Right lobe of liver (tissue), 6 donors: ENCODE results near the gene PITX3. TPM values are rescaled to one million over a fixed set of nuclear protein-coding genes. Genes with fewer than 3 reads are reported as not detected.

Source experiments
- ATAC-seq, 4 donors: fragments of 200-7000 bp; cut with Tn5 transposase; one replicate each; pipeline ENCODE4 v1.9.1; 2020; ENCODE audit warnings: mild to moderate bottlenecking in 4 of 4, moderate library complexity in 4 of 4
- DNase-seq, 3 donors: peaks; one replicate each; pipeline ENCODE4 v3.0.0-alpha.2; 2020
- H3K27ac ChIP-seq, 3 donors: fragments of 200-600 bp; one replicate each; pipeline ENCODE4 v1.8.0; 2022
- H3K27me3 ChIP-seq, 2 donors: fragments of 200-600 bp; one replicate each; pipeline ENCODE4 v1.8.0; 2022
- H3K36me3 ChIP-seq, 4 donors: fragments of 200-600 bp; sonication (generic) in 1 of 4; one replicate each; pipeline versions ENCODE4 v1.5.1 to v1.8.0; 2017 to 2022; ENCODE audit warnings: control low read depth in 1 of 4
- H3K4me1 ChIP-seq, 4 donors: fragments of 200-600 bp; sonication (generic) in 1 of 4; one replicate each; pipeline versions ENCODE4 v1.5.1 to v1.8.0; 2017 to 2022; ENCODE audit warnings: control low read depth in 1 of 4
- H3K4me3 ChIP-seq, 3 donors: fragments of 200-600 bp; one replicate each; pipeline ENCODE4 v1.8.0; 2022
- H3K9me3 ChIP-seq, 4 donors: fragments of 200-600 bp; sonication (generic) in 1 of 4; one replicate each; pipeline versions ENCODE4 v1.5.1 to v1.8.0; 2017 to 2022; ENCODE audit warnings: control low read depth in 1 of 4
- POLR2A ChIP-seq: fragments of 450-650 bp; IDR thresholded peaks from one replicate; pipeline ENCODE4 v1.6.1; 2017; ENCODE audit warnings: antibody characterized with exemption, mild to moderate bottlenecking
- WGBS: methylation state at CpG from one replicate; pipeline ENCODE4 v1.1.6; 2018; ENCODE audit warnings: low coverage, low lambda C conversion rate; ENCODE audit not compliant: insufficient coverage; ENCODE audit errors: missing lambda C conversion rate; 5-methylcytosine and 5-hydroxymethylcytosine counted together
- intact Hi-C, 2 donors: fragments of 100-400 bp; cut with DNase I; formaldehyde crosslinking; loops; one replicate each; pipeline versions ENCODE4 v1.11.2 to v1.14.1; 2022
- total RNA-seq, 6 experiments: library from RNA; depleted of rRNA in 2 of 6; stranded (reverse); fragments of >200 nt in 2 of 6; fragmentation: NEBNext Ultra II Directional in 3 of 6; extraction: Animal tissue kit (Norgen Biotek cat#: 25700) in 3 of 6; gene quantifications; one replicate each; pipeline versions ENCODE4 v1.1.0 to v1.2.4, GENCODE V29; 2016 to 2023
- TF ChIP-seq, protein P1 (sequence below), 4 donors: fragments of 200-600 bp in 3 of 4; fragments of 450-650 bp in 1 of 4; IDR thresholded peaks; one replicate each; pipeline versions ENCODE4 v1.5.1 to v1.8.0; 2016 to 2022; ENCODE audit warnings: antibody characterized with exemption in 4 of 4, mild to moderate bottlenecking in 2 of 4
- donor health status: DM: no; HTN: yes; CAD: no.
- donor health status: DM: no; HTN: no; CAD: no.
- donor health status: DM: no; HTN: no; CAD: no.
- donor health status: DM: no; HTN: yes; CAD: no.
- donor health status: DM: no; HTN: yes; CAD: no.

Gene PITX3
- total RNA-seq, 6 experiments from 2014 or later: not detected

DNA sequence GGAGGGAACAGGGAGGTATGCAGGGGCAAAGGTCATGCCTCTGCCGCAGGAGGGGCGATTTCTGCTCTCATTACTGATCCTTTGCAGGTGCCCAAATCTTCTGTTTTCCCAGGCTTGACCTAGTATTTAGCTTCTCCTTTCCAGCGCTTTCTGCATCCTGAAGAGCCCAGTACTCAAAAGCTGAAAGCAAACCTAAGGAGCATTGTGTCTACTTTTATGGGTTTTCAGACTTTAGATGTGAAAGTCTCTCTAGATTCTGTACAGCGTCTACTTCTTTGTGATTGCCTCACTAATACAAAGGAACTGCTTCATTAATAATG lies 4.6 kb upstream of the PITX3 start:
- H3K27me3 ChIP-seq: no peaks in the 10 kb centered on the region
- H3K9me3 ChIP-seq: no peaks in the 10 kb centered on the region
- H3K4me1 ChIP-seq: peaks cover 0 to 45% (median 14%) of the 10 kb centered on the region in 4 donors
- WGBS: 3% methylated on average over 4 of the region's 4 CpGs
- peak overlapping the region; percentile 80 to 94 (median 93) for H3K4me3 ChIP-seq
- ATAC-seq (peak in 3 of 4 donors; percentile 3 to 9 (median 6)), DNase-seq (no peak)
- intact Hi-C loops: no loop called here
- H3K27ac ChIP-seq: peak overlapping the region; percentile 57 to 71 (median 64)
- no peaks in the 10 kb centered on the region for H3K36me3 ChIP-seq
- TF ChIP-seq, protein P1, sequence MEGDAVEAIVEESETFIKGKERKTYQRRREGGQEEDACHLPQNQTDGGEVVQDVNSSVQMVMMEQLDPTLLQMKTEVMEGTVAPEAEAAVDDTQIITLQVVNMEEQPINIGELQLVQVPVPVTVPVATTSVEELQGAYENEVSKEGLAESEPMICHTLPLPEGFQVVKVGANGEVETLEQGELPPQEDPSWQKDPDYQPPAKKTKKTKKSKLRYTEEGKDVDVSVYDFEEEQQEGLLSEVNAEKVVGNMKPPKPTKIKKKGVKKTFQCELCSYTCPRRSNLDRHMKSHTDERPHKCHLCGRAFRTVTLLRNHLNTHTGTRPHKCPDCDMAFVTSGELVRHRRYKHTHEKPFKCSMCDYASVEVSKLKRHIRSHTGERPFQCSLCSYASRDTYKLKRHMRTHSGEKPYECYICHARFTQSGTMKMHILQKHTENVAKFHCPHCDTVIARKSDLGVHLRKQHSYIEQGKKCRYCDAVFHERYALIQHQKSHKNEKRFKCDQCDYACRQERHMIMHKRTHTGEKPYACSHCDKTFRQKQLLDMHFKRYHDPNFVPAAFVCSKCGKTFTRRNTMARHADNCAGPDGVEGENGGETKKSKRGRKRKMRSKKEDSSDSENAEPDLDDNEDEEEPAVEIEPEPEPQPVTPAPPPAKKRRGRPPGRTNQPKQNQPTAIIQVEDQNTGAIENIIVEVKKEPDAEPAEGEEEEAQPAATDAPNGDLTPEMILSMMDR (IDR thresholded peaks at IDR 0.05): no peak
- TF ChIP-seq POLR2A: no peak

- intact Hi-C loops: no loop called here
- under 1% methylated on average over 25 of the region's 47 CpGs for WGBS
- Histone ChIP-seq H3K4me1 (peaks cover 0 to 47% (median 14%) of the 10 kb centered on the region in 4 donors), H3K4me3 (peak within 1 kb of the TSS; percentile 80 to 94 (median 93)), H3K27me3 (no peaks in the 10 kb centered on the region), H3K27ac (peak within 1 kb of the TSS; percentile 57 to 71 (median 64)), H3K36me3 (no peaks in the 10 kb centered on the region), H3K9me3 (no peaks in the 10 kb centered on the region)
- DNase-seq (peak; percentile 90 to 94 (median 94)), ATAC-seq (peak; percentile 88 to 95 (median 91))
- peak; percentile 97 for TF ChIP-seq POLR2A
- TF ChIP-seq, protein P1 (IDR thresholded peaks at IDR 0.05): no peak
Measured at GRCh38 chr10:102245082-102245931, 4.0 kb upstream of the PITX3 start, which contains the start of gene GBF1. Gene GBF1, plus strand, starts transcription at chr10:102245532. Its CDS starts 13,407 bp downstream, at chr10:102258939.

DNA sequence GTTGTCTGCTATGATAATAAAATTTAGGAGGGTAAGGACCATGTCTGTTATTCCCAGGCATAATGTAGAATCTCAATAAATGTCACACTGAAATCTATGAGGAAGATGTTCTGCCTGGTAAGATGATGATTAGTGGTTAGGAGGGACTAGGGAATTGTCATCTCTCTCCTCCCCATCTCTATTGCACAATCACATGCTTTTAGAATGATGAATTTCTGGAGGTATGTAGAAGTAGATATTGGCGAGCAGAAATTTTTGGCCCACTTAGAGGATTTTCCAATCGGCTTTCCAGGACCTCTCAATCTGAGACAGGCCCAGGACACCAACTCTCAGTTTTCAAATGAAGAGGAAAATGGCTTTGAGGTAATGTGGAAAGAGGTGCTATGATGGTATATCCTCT lies 2.0 kb upstream of the PITX3 start:
- no peak overlapping the region for H3K4me3 ChIP-seq
- DNase-seq (no peak), ATAC-seq (no peak)
- WGBS: 57% methylated on average over 2 of the region's 2 CpGs
- H3K9me3 ChIP-seq: no peaks in the 10 kb centered on the region
- TF ChIP-seq POLR2A: no peak
- TF ChIP-seq, protein P1 (IDR thresholded peaks at IDR 0.05): no peak
- peaks cover 0 to 37% (median 9%) of the 10 kb centered on the region in 4 donors for H3K4me1 ChIP-seq
- intact Hi-C loops: no loop called here
- no peak overlapping the region for H3K27ac ChIP-seq
- H3K36me3 ChIP-seq: no peaks in the 10 kb centered on the region
- H3K27me3 ChIP-seq: no peaks in the 10 kb centered on the region

- peak overlapping the region; percentile 51 to 59 (median 53) for H3K4me3 ChIP-seq
- 32% methylated on average over 6 of the region's 7 CpGs for WGBS
- no peaks in the 10 kb centered on the region for H3K27me3 ChIP-seq
- no peak for TF ChIP-seq POLR2A
- TF ChIP-seq, protein P1 (IDR thresholded peaks at IDR 0.05): no peak
- H3K36me3 ChIP-seq: no peaks in the 10 kb centered on the region
- peaks cover 0 to 25% (median 5%) of the 10 kb centered on the region in 4 donors for H3K4me1 ChIP-seq
- ATAC-seq: no peak
- H3K27ac ChIP-seq: no peak overlapping the region
- DNase-seq: no peak
- H3K9me3 ChIP-seq: no peaks in the 10 kb centered on the region
- intact Hi-C loops: no loop called here
Measured at GRCh38 chr10:102242118-102242485, 790 bp upstream of the PITX3 start.
